Measurements from ENCODE around the gene HSPB6.
"Not testable (repeated sequence)": the region's sequence is repeated elsewhere in the genome, so short reads cannot be mapped to it uniquely, and the experiment has no call there.

Gene HSPB6

DNA sequence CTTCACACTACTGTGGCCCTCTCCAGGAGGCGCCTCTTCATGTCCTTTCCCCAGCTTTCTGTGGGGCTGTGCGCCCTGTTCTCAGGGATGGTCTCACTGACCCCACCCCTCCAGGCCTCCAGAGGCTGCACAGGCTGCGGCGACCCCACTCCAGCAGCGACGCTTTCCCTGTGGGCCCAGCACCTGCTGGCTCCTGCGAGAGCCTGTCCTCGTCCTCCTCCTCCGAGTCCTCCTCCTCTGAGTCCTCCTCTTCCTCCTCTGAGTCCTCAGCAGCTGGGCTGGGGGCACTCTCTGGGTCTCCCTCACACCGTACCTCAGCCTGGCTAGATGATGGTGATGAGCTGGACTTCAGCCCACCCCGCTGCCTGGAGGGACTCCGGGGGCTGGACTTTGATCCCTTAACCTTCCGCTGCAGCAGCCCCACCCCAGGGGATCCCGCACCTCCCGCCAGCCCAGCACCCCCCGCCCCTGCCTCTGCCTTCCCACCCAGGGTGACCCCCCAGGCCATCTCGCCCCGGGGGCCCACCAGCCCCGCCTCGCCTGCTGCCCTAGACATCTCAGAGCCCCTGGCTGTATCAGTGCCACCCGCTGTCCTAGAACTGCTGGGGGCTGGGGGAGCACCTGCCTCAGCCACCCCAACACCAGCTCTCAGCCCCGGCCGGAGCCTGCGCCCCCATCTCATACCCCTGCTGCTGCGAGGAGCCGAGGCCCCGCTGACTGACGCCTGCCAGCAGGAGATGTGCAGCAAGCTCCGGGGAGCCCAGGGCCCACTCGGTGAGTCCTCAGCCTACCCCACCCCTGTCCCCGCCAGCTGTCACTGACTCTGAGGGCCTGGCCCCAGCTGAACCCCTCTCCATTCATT lies 29.7 kb upstream of the HSPB6 start:
- no peak for DNase-seq (ENCODE audit: low spot score)

DNA sequence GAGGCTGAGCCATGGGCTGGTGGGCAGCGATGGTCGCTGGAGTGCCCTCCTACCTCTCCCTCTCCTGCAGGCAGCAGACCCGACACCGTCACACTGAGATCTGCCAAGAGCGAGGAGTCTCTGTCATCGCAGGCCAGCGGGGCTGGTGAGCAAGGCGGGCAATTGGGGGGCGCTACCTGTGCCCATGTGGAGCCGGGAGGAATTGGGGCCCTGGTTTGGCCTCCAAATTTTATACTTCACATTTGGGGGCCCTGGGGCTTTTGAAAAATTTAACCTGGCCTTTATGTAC lies 28.5 kb upstream of the HSPB6 start:
- DNase-seq (ENCODE audit: low spot score) = no peak

DNA sequence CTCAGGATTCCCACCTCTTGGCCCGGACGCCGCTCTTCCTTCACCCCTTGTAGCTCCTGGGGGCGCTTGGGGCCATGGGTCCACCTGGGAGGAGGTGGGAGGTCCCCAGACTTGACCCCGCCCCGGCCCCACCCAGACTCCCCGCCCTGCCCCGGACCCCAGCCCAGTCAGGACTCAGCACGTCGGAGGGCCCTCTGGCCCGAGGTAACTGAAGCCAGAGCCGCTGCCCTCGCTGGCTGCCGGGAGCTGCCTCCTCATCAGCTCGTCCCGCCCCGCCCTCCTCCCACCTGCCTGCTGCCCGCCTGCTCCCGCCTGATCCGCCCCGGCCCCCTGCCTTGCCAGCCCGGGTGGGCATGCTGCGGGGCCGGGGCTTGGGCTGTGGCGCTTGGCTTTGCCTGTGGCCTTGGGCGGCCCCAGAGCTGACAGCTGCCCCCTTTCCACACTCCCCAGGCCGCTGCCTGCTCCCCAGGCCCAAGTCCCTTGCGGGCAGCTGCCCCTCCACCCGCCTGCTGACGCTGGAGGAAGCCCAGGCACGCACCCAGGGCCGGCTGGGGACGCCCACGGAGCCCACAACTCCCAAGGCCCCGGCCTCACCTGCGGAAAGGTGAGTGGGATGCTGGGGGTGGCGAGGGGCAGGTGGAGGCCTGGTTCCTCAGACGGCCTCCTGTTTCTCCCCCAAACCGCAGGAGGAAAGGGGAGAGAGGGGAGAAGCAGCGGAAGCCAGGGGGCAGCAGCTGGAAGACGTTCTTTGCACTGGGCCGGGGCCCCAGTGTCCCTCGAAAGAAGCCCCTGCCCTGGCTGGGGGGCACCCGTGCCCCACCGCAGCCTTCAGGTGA lies 27.9 kb upstream of the HSPB6 start:
- DNase-seq (ENCODE audit: low spot score) = no peak

DNA sequence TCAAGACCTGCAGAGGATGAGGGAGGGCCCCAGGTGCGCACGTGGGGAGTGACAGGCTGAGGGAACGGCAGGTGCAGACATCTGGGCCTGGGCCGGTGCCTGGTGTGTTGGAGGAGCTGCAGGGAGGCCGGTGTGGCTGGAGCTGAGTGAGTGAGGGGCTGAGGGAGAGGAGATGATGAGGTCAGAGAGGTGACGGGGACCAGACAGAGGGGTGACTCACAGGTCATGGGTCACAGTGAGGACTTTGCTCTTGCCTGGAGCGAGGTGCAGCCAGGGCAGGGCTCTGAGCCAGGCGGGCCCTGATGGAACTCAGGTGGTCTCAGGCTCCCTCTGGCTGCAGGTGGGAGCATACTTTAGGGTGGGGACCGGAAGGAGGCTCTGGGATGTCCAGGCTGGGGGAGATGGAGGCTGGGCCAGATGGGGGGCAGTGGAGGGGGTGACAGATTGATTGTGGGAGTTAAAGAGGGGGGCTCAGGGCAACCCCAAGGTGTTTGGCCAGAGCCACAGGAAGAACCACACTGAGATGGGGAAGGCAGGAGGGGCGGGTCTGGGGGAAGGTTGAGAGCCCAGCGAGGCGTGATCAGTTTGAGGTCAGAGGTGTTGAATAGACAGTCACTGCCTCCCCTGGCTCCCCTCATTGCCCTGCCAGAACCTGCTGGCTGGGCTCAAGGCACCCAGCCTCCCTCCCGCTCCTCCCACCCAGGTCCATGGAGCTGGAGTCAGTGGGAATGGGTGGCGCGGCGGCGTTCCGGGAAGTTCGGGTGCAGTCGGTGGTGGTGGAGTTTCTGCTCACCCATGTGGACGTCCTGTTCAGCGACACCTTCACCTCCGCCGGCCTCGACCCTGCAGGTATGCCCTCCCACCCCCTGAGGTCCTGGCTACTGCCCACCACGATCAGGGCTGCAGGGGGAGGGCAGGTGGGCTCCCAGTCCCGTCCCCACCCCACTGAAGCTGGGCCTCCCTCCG lies 26.9 kb upstream of the HSPB6 start:
- no peak for DNase-seq (ENCODE audit: low spot score)

DNA sequence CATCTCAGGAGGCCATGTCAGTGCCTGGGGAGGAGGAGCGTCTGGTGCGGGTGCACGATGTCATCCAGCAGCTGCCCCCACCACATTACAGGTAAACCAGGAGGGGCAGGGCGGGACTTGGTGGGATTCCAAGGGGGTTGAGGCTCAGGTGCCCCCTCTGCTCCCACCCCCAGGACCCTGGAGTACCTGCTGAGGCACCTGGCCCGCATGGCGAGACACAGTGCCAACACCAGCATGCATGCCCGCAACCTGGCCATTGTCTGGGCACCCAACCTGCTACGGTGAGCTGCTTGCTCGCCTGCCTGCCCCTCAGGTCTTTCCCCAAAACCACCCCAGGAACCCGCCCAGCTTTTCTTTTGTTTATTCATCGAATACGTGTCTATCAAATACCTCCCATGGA lies 25.8 kb upstream of the HSPB6 start:
- no peak for DNase-seq (ENCODE audit: low spot score)

DNA sequence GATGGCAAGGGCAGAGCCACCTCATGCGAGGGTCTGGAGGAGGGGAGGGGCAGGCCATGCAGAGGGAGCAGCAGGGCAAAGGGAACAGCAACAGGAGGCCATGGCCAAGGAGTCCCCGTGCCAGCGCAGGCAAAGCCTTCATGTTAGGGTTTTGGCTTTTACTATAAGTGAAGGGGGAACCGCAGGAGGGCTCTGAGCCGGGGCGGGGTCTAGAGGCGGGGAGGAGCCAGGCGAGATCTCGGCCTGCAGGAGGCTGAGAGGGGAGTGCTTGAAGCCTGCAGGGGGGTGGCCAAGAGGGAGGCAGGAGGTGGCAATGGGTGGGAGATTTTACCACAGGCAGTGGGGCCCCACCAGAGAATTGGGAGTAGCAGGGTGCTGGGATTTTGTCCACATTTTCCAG lies 24.8 kb upstream of the HSPB6 start:
- DNase-seq (ENCODE audit: low spot score) = no peak

DNA sequence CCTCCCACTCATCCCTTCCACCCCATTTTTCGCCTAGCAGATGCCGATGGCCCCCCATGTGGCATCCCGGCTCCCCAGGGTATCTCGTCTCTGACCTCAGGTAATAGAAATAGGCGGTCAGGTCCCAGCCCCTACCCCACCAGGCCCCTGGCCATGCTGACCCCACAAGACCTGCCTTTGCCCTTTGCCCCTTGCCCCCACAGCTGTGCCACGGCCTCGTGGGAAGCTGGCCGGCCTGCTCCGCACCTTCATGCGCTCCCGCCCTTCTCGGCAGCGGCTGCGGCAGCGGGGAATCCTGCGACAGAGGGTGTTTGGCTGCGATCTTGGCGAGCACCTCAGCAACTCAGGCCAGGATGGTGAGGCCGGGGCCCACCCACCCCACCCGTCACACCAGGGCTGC lies 23.9 kb upstream of the HSPB6 start:
- DNase-seq (ENCODE audit: low spot score) = no peak

DNA sequence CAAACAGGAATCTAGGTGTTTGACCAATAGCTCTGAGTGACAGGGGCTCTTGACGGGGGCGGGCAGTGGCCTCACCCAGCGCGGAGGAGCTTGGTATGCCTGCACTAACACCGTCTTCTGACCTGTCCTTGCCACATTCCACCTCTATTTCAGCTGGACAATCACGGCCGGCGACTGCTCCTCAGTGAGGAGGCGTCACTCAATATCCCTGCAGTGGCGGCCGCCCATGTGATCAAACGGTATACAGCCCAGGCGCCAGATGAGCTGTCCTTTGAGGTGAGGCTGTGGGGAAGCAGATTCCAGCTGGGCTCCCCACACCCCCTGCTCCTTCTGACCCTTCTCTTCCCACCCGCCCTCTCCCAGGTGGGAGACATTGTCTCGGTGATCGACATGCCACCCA lies 23.2 kb upstream of the HSPB6 start:
- DNase-seq (ENCODE audit: low spot score) = no peak

DNA sequence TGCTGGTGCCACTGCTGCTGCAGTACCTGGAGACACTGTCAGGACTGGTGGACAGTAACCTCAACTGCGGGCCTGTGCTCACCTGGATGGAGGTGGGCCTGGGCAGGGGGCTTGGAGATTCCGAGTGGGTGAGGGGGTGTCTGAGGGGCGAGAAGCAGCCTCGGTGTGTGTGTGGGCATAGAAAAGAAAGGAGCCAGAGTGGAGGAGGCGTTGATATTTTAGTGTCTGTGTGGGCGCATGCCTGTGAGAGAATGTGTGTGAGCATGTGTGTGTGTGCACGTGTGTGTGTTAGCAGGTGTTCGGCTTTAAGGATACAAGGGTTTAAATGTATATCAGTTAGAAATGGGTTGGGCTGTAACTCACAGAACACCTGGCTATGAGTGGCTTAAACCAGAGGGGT lies 22.2 kb upstream of the HSPB6 start:
- no peak for DNase-seq (ENCODE audit: low spot score)

DNA sequence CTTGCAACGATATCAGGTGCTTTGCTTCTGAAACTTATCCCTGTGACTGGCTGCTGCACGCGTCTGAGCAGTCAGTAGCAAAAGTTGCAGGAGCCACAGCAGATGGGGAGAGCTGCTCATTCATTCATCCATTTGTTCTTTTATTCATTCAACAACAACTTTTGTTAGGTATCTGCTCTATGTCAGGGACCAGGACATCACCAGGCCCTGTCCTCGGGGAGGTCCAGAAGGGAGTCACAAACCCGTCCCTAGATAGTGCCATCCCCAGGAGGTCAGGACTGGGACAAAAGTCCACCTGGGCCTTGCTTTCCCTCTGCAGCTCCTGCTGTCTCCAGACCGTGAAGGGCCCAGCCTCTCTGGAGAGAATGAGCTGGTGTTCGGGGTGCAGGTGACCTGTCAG lies 21.1 kb upstream of the HSPB6 start:
- no peak for DNase-seq (ENCODE audit: low spot score)

DNA sequence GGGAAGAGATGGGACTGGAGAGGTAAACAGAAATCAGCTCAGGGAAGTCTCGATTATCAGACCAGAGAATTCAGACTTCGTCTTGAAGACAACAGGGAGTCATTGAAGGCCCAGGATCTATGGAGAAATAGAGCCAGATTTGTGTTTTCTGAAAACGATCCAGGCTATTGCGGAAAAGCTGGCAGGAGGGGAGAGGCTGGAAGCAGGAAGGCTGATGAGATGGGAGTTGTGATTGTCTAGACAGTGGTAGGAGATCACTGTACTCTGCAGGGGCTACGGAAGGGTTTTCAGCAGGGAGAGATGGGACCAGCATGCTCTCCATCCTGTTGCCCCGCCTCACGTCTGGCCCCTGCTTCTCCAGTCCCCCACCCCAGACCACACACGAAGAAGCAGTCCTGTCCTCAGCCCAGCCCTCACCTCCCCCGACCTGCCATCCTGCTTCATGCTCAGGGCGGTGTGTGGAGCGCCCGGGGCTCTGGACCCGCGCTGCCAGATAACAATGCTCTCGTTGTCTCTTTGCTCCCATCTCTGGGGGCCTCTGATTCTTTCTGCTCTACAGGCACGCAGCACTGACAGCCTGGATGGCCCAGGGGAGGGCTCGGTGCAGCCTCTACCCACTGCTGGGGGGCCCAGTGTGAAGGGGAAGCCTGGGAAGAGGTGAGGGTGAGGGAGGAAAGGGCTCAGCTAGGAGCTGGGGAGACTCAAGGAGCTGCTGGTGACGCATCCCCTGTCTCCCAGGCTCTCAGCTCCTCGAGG lies 20.4 kb upstream of the HSPB6 start:
- no peak for DNase-seq (ENCODE audit: low spot score)

DNA sequence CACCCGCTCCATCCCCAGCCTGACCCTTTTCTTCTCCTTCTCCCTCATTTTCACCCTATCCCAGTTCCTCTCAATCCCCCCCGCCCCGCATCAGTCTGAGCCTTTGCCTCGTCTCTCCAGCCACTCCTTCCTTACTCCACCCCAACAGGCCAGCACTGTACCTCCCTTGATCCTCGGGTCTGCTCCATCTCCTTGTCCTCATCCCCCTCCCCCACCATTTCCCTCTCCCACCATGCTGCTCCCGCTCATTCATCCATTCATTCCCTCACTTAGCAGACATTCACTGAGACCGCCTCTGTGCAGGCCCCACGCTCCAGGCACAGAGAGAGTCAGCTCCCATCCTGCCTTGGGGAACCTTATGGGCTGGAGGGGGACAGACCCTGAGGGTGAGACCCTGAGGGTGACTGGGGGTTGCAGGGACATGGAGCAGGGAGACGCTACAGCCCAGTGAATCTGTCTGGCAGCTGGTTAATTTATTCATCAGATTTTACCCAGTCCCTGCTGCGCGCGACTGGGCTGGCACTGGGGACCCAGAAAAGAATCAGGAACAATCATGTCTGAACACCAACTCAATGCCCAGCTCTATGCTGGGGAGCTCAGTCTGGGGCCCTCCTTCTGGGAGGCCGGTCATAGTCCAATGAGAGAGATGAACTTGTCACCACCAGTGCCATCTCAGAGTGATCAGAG lies 19.4 kb upstream of the HSPB6 start:
- no peak for DNase-seq (ENCODE audit: low spot score)

DNA sequence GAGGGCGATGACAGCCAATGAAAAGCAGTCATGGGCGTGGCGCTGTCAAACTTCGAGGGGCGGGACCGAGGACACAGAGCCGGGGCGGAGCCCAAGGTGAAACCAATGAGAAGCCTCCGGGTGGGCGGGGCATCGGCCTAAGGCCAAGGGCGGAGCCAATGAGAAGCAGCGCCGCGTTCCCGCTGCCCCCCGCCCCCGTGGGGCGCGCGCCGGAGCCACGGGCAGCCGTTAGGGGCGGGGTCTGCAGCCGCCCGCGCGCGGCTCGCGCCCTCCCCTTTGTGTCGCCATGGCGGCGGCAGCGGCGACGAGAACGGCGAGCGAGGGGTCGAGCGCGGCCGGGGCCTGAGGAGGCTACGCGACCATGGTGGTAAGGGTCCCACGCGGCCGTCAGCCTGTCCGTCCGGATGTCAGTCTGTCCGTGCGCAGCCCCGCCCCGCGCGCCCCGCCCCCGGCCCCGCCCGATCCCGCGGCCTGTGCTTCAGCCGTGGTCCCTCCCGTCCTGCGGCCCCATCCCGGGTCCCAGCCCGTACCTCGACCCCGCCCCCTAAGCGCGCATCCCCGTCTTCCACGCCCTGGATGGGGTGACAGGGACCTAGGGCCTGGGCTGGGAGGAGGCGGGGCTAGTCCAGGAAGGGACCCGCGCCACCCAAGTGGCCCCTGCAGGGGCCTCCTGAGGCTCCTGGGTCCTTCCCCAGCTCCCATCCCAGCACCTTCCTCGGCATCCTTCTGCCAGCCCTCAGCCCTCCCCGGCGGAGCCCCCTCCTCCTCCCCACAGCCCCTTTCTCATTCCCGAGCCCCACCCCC lies 18.7 kb upstream of the HSPB6 start, which contains the start of gene ARHGAP33:
Gene ARHGAP33, plus strand, starts transcription at position 267 of the 804 bp plus-strand sequence. Its CDS starts 95 bp downstream, at position 362.
- peak; percentile 96 for DNase-seq (ENCODE audit: low spot score)

DNA sequence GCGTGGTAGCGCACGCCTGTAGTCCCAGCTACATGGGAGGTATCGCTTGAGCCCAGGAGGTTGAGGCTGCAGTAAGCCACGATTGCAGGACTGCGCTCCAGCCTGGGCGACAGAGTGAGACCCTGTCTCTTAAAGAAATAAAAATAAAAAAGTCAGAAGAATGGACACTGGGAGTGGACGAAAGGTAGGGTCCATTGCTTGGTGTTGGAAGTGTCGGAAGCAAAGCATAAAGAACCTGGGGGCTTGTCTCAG lies 18.1 kb upstream of the HSPB6 start:
- no peak for DNase-seq (ENCODE audit: low spot score)

DNA sequence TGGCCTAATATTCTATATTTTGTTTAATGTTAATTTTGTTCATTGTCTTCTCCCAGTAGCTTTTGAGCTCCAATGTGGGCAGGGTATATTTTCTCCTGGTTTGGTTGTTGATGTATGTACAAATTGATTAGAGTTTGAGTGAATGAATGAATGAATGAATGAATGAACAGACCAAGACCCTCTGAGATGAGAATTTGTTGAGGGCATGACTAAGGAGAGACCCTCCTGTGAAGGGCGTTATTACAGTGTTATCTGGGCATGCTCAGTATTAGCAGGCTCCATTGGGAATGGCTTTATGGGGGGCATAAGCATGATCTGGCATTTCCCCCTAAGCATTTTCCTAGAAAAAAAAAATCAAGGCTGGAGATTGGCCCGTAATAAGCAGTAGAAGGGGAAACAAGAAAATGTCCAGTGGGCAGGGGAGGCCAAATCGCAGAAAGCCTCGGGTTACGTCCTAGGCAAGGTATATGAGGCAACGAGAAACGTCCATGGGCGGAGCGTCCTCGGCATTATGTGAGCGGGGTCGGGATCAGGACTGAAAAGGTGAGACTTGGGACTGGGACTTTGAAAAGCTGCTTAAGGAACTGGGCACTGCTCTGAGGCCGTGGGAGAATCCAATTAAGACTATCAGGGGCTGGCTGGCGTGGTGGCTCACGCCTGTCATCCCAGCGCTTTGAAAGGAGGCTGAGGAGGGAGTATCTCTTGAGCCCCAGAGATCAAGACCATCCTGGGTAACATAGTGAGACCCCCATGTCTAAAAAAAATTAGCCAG lies 17.6 kb upstream of the HSPB6 start:
- DNase-seq (ENCODE audit: low spot score) = no peak

DNA sequence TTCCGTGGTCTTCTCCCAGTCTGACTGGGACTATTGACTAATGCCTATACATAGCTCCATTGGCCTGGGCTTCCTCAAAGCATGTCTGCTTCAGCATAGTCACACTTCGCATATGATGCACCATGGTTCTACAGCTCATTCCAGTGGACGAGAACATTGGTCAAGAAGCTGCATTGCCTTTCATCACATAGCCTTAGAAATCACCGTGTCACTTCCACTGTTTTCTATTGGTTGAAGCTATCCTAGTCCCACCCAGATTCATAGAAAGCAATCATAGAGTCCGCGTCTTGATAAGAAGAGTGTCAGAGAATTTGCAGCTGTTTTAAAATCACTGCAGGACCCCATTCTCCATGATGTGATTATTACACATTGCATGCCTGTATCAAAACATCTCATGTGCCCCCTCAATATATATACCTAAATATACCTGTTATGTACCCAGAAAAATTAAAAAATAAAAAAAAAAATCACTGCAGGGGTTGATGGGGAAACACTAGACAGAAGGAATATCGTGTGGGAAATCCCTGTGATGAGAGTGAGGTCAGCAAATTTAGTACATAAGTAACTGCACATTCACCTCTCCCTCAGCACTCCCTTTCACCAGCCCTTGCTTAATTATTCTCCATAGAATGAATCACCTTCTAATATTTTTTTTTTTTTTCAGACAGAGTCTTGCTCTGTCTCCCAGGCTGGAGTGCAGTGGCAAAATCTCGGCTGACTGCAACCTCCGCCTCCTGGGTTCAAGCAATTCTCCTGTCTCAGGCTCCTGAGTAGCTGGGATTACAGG lies 16.4 kb upstream of the HSPB6 start:
- DNase-seq (ENCODE audit: low spot score) = peak; percentile 89

DNA sequence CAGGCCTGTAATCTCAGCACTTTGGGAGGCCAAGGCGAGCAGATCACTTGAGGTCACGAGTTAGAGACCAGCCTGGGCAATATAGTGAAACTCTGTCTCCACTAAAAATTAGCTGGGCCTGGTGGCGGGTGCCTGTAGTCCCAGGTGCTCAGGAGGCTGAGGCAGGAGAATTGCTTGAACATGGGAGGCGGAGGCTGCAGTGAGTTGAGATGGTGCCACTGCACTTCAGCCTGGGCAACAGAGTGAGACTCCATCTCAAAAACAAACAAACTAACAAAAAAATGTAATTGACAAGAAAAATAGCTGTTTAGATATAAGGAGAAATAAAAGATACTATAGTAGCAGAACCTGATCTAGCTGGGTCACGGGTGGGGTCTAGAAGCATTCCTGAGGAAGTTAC lies 15.5 kb upstream of the HSPB6 start:
- DNase-seq (ENCODE audit: low spot score) = not testable (repeated sequence)

DNA sequence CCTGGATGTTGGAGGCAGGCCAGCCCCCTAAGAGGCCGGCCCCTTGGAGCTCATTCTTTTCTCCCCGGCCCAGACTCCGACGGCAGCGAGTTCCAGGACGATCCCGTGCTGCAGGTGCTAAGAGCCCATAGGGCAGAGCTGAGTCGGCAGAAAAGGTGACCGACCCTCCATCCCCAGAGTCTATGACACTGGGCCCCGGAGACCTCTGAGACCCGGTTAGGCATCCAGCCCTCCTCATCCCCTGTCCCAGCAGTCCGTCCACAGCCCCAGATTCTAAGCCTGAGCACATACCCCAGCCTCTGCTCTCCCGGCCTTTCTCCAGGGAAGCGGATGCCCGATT lies 11.2 kb upstream of the HSPB6 start:
- DNase-seq (ENCODE audit: low spot score) = no peak
